GM19099 (cell line): ENCODE data around the gene HEPN1.

Experiments
- POLR2A ChIP-seq: IDR thresholded peaks from 3 replicates; pipeline ENCODE4 v1.6.1; 2011; ENCODE audit warnings: low read depth; ENCODE audit not compliant: insufficient read length; ENCODE audit errors: extremely low read depth

HEPN1 gene

DNA sequence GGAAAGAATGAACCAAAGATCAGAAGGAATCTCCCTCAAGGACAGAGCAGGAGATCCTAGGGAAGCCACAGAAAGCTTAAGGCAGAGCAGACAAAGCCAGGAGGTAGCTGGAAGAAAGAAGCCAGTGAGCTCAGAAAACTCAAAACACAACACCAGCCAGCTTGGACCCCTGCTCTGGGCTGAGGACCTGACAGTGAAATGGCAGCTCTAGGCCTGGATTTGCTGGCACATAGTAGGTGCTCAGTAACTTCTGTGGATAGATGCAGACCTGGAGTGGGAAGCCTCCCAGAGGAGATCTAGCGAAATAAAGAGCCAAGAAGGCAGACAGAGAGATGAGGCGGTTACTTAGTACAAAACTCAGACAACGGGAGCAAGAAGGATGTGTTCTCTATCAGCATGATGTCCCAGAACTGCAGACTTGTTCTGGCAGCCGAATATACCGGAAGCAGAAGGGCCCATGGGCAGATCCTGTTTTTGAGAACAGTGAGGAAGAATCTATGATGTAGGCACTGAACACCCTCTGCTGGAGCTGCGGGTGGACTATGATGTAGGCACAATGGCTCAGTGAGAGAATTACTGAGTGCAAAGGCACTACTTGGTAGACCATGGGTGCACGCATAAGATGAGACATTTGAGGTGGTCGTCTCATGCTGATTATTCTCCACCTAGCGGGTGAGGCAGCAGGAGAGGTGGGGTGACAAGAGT, 26.1 kb upstream of the HEPN1 start:
- TF ChIP-seq POLR2A = no peak

DNA sequence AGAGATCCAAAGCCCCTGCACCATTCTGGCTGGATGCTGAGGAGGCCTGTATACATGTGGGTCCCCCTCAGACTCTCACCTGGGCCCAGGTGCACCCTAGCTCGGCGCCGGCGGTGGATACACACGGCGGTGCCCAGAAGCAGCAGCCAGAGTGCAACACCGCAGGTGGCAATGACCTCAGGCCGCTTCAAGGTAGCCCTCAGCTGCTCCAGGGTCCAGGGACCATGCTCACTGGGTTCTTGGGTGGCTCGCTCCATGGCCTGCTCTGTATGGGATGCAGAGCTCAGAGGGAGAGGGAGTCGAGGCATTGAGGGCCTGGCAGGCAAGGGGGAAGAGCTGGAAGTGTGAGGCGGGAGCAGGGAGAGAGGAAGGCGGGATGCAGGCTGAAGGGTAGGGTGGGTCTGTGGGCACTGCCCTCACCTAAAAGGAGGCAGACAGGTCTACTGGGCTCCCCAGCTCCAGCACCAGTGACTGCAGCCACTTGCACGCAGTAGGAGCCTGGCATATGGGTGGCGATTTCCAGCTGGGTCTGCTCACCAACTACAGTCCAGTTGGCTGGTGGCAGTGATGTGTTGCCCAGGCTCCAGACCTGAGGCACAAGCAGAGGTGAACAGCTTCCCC, 25.2 kb upstream of the HEPN1 start:
- no peak for TF ChIP-seq POLR2A

DNA sequence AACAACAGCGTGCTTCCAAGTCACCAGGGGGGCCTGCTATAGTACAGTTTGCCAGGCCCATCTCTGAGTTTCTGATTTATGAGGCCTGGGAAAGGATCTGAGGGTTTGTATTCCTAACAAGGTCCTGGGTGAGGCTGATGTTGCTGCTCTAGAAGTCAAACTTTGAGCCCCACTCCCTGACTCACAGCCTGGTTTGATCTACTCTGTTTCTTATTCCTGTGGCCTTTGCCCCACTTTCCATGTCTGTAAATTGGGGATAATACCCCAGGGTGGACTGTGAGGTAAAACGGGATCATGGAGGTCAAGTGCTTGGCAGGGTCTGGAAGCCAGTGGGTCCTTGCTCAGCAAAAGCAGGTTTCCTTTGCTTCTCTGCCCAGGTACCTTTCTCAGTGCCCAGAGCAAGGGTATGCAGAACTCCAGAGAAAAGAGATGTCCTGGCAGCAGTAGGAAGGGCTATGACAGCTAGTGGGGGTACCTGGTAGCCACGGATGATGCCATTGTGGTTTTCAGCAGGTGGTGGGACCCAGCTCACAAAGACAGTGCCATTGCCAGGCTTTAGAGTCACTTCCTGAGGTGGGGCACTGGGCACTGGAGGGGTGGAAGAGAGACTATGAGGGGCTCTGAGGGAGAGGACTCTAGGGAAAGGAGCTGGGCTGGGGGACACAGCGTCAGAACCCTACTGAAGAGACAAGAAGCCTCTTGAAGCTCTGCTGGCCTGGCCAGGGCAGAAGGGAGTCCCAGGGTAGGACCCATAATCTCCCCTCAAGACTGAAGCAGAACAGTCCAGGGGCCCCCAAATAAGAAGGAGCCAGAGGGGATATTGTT, 24.2 kb upstream of the HEPN1 start:
- no peak for TF ChIP-seq POLR2A

DNA sequence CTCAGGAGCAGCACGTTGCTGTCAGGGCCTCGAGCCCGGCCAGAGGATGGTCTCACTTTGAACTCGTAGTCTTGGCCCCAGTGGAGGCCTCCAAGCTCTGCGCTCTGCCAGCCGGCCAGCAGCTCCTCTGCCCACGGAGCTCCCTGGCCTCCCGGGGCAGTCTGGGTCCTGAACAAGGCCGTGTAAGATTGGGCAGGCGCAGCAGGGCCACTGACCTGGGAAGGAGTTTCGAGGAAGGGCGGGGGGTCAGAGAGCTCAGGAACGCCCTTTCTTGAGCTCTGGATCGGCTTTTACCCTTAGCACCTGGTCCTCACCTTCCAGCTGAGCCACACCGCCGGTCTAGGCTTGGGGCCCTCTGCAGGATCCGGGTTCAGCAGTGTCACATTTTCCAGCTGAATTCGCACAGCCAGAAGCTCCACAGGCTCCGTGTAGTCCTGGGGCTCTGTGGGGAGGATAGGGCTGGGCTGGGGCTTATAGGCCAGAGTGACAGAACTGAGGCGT, 23.5 kb upstream of the HEPN1 start:
- no peak for TF ChIP-seq POLR2A

DNA sequence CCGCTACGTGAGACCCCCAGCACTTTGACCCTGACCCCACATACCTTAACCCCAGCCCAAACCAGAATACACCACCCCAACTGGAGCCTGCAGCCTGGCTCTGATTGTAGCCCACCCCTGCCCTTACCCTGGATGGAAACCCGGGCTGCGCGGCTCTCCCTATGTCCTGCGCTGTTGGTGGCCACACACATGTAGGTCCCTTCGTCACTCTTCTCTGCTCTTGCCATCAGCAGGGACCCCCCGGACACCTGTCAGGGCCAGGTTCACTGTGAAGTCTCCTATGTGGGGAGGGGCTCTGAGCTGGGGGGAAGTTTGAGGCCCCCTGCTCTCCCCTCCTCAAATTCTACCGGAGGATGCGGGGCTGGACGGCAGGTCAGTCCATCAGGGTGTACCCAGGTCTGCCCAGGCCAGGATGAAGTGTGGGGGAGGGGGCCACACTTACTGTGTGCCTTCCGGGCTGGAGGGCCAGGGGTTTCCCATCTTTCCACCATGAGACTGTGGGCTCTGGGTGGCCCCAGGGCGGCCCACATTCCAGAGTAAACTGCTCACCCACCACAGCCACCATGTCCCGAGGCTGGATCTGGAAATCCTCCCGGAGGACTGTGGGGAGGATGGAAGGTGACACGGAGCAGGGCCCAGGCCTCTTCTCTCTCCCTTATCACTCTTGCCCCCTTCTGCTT, 22.8 kb upstream of the HEPN1 start:
- no peak for TF ChIP-seq POLR2A

DNA sequence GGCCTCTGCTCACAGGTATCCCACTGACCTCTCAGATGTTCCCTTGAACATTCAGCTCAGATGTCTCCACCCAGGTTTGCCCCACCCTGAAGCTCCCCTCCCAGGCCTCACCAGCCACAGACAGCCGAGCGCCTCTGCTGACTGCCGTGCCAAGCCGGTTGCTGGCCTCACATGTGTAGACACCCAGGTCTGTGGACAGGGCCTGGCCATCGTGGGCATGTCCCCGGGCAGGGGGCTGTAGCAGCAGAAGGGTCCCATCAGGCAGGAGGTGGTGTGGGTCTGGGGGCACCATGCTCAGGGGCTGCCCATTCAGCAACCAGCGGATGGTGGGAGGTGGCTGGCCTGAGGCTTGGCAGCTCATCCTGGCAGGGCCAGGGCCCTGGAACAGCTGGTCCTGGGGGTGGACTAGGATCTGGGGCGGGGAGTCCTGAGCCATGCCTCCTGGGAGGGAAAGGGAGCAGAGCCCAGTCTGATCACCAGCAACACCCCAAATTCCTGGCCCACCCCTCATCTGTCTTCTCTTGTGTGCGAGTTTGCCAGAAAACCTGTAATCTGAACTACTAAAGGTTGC, 22.1 kb upstream of the HEPN1 start:
- TF ChIP-seq POLR2A = no peak

DNA sequence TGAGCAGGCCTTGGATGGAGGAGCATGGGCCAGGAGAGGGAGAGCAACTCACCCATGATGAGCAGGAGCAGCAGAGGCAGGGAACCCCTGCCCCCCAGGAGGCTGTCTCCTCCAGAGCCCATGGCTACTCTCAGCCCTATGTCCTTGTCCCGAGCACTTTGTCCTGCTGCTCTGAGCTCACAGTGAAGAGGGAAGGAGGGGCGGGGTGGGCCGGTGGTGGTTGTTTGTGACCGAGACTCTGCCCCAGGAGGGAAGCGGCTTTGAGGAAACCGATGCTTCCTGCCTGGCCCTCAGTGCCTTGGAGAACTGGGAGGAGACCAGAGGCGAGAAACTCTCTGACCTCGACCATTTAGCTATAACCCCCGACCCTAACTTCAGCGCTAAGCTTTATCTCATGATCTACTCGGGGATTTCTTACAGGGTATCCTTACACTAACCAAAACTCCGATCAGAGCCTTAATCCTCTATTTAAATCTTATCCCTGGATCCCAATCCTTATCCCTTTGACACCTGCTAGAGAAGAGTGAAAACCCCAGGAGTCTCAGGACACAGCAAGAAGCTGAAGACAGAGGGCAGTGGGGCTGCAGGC, 21.3 kb upstream of the HEPN1 start, which contains the start of gene ROBO4:
TSS of gene ROBO4 (minus strand) at position 192 of the 589 bp plus-strand sequence. CDS start at position 122, 70 bp downstream.
- no peak for TF ChIP-seq POLR2A

DNA sequence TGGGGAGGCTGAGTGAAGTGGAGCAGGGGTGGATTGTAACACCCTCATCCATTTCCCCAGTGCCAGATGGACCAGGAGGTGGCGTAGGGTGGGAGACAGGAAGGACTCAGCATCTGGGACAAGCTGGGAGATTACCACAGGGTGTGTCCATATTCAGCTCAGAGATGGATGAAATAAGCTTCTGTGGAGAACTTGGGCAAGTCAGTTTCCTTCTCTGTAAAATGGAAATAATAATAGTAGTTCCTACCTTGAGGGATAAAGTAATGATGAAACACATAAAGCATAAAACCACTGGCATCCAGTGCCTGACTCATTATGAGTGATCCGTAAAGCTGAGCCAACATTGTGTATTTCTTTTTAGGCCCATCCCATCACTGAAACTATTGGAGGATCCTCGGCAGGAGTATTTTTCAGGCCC, 20.8 kb upstream of the HEPN1 start:
- no peak for TF ChIP-seq POLR2A

DNA sequence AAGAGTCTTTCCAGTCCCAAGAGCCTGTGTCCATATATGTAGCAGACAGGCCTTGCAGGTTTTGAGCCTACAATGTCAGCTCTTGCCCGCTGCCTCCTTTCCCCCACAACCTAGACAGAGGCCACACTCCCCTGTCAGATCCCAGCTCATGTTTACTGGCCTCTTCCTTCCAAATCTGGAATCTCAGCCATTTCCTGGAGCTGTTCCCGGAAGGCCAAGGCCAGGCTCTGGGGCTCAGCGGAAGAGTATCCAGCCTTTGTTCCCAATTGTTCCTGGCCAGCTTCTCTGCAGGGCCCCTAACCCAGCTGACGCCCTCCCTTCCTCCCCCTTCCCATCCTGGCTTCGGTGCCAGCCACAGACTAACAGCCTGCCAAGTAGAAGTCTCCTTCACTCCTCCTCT, 20.3 kb upstream of the HEPN1 start:
- no peak for TF ChIP-seq POLR2A

DNA sequence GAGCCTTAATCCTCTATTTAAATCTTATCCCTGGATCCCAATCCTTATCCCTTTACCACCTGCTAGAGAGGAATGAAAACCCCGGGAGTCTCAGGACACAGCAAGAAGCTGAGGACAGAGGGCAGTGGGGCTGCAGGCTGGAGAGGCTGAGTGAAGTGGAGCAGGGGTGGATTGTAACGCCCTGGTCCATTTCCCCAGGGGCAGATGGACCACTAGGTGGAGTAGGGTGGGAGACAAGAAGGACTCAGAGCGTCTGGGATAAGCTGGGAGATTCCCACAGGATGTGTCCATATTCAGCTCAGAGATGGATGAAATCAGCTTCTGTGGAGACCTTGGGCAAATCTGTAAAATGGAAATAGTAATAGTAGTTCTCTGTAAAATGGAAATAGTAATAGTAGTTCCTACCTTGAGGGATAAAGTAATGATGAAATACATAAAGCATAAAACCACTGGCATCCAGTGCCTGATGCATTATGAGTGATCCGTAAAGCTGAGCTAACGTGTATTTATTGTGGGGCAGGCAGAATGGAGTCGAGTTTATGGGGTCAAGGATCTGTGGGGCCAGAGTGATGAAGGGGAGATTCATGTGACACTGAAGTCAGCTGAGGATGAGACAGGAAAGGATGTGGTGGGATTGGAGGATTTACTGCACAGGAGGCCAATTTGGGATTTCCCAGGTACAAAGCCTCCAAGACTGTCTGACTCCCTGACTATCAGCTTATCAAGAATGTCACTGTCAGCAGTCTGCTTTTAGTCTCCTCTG, 19.5 kb upstream of the HEPN1 start:
- no peak for TF ChIP-seq POLR2A

DNA sequence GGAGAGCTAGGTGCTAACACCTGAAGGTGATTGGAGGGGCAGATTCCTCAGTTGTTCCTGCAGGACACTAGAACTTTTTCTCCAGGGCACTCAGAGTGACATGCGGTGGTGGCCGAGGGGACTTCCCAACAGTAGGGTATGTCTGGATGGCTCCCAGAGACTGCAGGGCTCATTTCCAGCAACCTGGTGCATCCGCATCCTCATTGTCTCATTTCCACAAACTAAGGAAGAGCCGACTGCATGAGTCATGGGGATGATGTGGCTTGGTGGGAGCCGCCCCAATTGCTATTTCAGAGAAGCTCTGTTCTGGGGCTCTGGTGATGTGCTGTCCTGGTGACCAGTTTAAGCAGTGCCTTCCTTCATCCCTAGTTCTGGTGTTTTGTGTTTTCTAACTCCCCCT, 18.6 kb upstream of the HEPN1 start:
- no peak for TF ChIP-seq POLR2A

DNA sequence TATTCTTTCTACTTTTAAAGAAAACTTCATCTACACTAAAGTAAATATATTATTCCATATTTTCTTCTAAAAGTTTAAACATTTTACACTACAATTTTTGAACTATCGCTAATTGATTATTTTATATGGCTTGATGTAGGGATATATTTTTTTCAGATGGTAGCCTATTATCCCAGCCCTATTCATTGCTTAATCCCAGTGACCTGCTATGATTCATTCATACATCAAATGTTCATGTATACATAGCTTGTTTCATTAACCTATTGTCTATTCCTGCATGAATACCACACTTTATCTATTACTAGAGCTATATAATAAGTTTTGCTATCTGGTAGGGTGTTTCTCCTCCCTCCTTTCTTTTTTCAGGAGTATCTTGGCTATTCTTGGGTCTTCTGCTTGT, 16.4 kb upstream of the HEPN1 start:
- TF ChIP-seq POLR2A = no peak

DNA sequence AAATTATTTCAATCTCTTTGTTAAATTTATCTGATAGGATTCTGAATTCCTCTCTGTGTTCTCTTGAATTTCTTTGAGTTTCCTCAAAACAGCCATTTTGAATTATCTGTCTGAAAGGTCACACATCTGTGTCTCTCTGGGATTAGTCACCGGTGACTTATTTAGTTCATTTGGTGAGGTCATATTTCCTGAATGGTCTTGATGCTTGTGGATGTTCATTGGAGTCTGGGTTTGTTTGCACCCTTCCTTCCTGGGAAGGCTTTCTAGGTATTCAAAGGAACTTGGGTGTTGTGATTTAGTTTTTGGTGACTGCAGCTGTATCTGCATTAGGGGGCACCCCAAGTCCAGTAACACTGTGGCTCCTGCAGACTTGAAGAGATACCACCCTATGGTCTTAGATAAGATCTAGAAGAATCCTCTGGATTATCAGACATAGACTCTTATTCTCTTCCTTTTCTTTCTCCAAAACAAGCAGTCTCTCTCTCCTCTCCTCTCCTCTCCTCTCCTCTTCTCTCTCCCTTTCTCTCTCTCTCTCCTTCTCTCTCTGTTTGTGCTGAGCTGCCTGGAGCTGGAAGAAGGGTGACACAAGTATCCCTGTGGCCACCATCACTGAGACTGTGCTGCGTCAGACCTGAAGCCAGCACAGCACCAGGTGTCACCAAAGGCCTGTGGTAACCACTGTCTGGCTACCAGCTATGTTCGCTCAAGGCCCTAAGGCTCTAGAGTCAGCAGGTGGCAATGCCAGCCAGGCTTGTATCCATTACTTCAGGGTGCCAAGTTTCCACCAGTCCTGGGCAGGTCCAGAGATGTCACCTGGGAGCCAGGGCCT, 3.3 kb upstream of the HEPN1 start:
- no peak for TF ChIP-seq POLR2A
